Body of pancreas (tissue), 4 donors: ENCODE measurements around the gene THAP12.

Experiments used
- POLR2A ChIP-seq, 3 donors: fragments of 450-650 bp; IDR thresholded peaks; one replicate each; pipeline ENCODE4 v1.6.1; 2016; ENCODE audit warnings: antibody characterized with exemption in 3 of 3, mild to moderate bottlenecking in 2 of 3
- TF ChIP-seq, protein P1 (sequence below), 7 experiments: fragments of 450-650 bp in 4 of 7; fragments of 200-600 bp in 3 of 7; sonication (generic) in 3 of 7; IDR thresholded peaks; one replicate each; pipeline ENCODE4 v1.5.1; 2016 to 2019; ENCODE audit warnings: antibody characterized with exemption in 7 of 7

DNA sequence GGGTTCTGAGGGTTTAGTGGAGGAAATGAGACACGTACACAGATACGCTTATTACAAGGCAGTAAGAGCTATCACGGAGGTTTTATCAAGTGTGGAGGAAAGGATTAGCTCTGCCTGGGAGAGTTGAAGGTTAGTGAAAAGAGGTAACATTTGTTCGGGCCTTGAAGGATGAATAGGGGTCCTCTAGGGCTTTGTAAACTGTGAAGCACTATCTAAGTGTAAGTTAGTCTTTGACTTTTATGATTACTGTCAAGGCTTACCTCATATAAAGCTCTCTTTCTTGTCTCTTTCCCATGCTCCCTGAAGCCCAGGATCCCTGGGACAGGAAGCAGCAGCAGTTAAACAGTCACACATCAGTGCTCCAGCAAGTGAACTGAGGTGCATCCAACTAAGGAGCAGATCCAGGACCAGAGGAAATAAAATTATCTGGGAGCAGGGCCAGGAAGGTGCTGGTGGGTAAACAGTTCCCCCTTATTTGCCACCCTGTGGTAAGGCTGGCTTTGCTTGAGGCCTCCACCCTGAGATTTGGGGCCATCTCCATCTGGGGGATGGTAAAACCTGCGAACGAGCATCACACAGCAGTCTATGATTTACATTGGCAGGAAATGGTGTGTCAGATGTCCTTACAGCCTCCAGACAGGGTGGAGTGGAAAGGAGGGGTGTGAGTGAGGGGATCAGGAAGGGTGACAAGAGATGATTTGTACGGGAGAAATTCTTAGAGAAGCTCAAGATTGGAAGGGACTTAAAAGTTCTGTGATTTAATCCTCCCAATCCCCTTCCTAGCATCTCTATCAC is 27.4 kb upstream of the THAP12 start:
- TF ChIP-seq, protein P1, sequence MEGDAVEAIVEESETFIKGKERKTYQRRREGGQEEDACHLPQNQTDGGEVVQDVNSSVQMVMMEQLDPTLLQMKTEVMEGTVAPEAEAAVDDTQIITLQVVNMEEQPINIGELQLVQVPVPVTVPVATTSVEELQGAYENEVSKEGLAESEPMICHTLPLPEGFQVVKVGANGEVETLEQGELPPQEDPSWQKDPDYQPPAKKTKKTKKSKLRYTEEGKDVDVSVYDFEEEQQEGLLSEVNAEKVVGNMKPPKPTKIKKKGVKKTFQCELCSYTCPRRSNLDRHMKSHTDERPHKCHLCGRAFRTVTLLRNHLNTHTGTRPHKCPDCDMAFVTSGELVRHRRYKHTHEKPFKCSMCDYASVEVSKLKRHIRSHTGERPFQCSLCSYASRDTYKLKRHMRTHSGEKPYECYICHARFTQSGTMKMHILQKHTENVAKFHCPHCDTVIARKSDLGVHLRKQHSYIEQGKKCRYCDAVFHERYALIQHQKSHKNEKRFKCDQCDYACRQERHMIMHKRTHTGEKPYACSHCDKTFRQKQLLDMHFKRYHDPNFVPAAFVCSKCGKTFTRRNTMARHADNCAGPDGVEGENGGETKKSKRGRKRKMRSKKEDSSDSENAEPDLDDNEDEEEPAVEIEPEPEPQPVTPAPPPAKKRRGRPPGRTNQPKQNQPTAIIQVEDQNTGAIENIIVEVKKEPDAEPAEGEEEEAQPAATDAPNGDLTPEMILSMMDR (IDR thresholded peaks at IDR 0.05), result no peak
- no peak for TF ChIP-seq POLR2A (IDR thresholded peaks at IDR 0.05)
